ENCODE data around the gene WNT1. TPM values are rescaled to one million over a fixed set of nuclear protein-coding genes. Genes with fewer than 3 reads are reported as not detected.

The WNT1 gene
- total RNA-seq, 4 donors from 2014 or later = not detected

DNA sequence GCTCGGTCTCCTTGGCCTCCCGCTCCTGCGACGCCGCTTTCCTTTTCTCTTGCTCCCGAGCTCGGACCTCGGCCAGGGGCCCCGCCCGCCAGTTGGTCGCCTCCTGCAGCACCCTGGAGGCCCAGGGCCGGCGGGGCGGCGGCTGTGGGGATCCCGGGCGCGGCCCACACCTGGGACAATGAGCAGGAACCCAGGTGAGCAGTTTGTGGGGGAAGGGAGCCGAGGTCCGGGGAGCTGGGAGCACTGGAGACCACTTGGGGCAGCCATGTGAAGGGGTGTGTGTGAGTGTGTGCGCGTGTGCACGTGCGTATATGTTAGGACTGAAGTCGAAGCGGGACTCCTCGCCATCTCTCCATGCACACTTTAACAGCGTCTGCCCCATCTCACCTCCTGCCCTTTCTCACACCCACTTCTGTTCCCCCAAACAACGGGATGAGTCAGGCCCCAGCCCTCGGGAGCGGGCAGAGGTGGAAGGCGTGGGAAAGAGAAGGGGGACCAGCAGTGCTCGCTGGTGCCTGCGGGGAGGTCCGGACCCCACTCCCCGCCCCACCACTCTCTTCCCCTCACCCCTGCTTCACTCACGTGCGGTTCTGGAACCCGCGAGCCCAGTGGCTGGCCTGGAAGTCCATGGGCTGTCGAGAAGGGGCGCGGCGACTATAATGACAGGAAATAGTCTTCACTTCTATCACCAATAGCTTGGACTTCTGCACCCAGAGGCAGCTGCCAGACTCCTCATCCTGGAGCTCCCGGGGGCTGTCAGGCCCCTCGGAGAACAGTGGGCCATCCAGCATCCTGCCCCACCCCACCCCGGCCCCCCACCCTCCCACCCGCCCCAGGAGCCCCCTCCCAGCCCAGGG lies 20.6 kb downstream of the WNT1 start:
- 1 to 3% methylated on average over 10 to 48 of the region's 48 CpGs for WGBS, 2 donors (ENCODE audit: low coverage in 1 of 2)
- Histone ChIP-seq H3K9me3 (no peaks in the 10 kb centered on the region), H3K27me3 (peaks cover 78% of the 10 kb centered on the region), H3K4me3 (peak overlapping the region; percentile 28 to 55 (median 40)), H3K36me3 (peaks cover 0 to 24% (median 6%) of the 10 kb centered on the region in 4 donors), H3K4me1 (peaks cover 16 to 47% (median 42%) of the 10 kb centered on the region in 4 donors), H3K27ac (peak overlapping the region in 1 of 4 donors; percentile 8)
- DNase-seq = peak; percentile 60
- intact Hi-C loops (cut with DNase I; ENCODE audit: low total_unique reads) = no loop called here
- no peak for TF ChIP-seq CTCF (IDR thresholded peaks at IDR 0.05)
- TF ChIP-seq POLR2A (IDR thresholded peaks at IDR 0.05) = no peak
- TF ChIP-seq EP300 (IDR thresholded peaks at IDR 0.05; ENCODE audit: low read depth) = no peak
- no peak for TF ChIP-seq POLR2AphosphoS5 (IDR thresholded peaks at IDR 0.05)
- in situ Hi-C loops (cut with MboI; ENCODE audit: low pct_ligation_motif_present in 1 of 4, low pct_unique_long_range_greater_than_20kb in 1 of 4, low sequenced_read_pairs in 3 of 4) = no loop called here

DNA sequence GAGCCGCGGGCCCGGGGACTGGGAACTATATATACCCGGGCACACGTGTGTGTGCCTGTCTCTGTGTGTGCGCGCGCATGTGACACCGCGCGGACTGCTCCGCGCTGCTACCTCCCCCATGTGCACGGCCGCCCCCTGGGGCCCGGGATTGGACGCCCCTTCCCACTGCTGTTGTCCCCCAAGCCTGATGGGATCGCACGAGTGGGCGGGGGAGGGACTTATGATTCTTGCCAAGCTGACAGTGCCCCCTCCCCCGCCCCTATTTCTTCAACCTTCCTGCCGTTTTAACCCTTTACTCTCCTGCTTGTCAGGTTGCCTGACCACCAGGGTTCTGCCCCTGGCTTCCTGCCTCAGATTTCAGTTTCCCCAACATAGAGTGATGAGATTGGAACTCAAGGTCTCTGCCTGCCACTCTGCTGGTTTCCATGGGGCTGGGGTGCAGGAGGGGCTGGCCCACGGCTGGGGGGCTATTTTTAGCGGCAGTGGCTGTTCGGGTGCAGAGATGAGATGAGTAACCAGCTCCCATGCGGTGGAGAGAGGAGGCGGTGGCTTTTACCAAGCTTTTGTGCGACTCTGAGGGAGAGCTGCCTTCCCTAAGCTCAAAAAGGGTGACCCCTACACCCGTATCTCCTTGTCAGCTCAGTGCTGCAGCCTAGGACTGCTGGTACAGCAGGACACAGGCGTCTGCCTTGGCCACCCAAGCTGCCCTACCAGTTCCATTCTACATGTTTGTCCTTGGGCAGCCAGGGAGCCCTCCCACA lies 21.4 kb downstream of the WNT1 start, which contains the start of gene DDN:
TSS of gene DDN (minus strand) at position 5 of the 761 bp plus-strand sequence. CDS start 88 bp downstream, outside the sequence.
- peaks cover 16 to 47% (median 42%) of the 10 kb centered on the region in 4 donors for H3K4me1 ChIP-seq
- peaks cover 73% of the 10 kb centered on the region for H3K27me3 ChIP-seq
- intact Hi-C loops (cut with DNase I; ENCODE audit: low total_unique reads) = no loop called here
- TF ChIP-seq POLR2A (IDR thresholded peaks at IDR 0.05) = no peak
- no peak for TF ChIP-seq POLR2AphosphoS5 (IDR thresholded peaks at IDR 0.05)
- no peak for TF ChIP-seq CTCF (IDR thresholded peaks at IDR 0.05)
- TF ChIP-seq EP300 (IDR thresholded peaks at IDR 0.05; ENCODE audit: low read depth) = no peak
- H3K27ac ChIP-seq = peak within 1 kb of the TSS in 1 of 4 donors; percentile 8
- H3K36me3 ChIP-seq = peaks cover 0 to 32% (median 10%) of the 10 kb centered on the region in 4 donors
- WGBS, 2 donors (ENCODE audit: low coverage in 1 of 2) = 8% methylated on average over 24 of the region's 30 CpGs; no CpG with 5 or more reads in 1 of the 2 donors
- in situ Hi-C loops (cut with MboI; ENCODE audit: low pct_ligation_motif_present in 1 of 4, low pct_unique_long_range_greater_than_20kb in 1 of 4, low sequenced_read_pairs in 3 of 4) = no loop called here
- peak within 1 kb of the TSS; percentile 28 to 55 (median 40) for H3K4me3 ChIP-seq
- H3K9me3 ChIP-seq = no peaks in the 10 kb centered on the region
- no peak for DNase-seq

DNA sequence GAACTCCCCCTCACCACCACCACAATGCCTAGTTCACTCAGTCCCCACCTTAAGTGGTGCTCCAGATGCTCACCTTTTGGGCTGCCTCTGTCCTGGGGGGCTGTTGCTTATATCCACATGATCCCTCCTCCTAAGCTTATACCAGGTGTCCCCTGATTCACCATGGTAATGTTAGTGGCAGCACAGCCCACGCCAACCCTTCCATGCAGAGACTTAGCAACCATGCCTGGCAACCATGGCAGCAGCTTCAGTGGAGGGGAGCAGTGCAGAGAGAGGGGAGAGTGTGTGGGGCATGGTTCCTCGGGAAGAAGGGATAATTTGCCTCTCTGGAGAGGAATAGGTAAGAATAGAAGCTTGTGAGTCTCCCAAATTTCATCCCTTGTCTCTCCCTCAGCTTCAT lies 22.2 kb downstream of the WNT1 start:
- in situ Hi-C loops (cut with MboI; ENCODE audit: low pct_ligation_motif_present in 1 of 4, low pct_unique_long_range_greater_than_20kb in 1 of 4, low sequenced_read_pairs in 3 of 4) = no loop called here
- intact Hi-C loops (cut with DNase I; ENCODE audit: low total_unique reads) = no loop called here
- Histone ChIP-seq H3K4me3 (no peak overlapping the region), H3K27me3 (peaks cover 66% of the 10 kb centered on the region), H3K27ac (no peak overlapping the region), H3K9me3 (no peaks in the 10 kb centered on the region), H3K36me3 (peaks cover 0 to 38% (median 13%) of the 10 kb centered on the region in 4 donors), H3K4me1 (peaks cover 16 to 40% (median 36%) of the 10 kb centered on the region in 4 donors)
- DNase-seq = no peak
- 80% methylated on average over 2 of the region's 2 CpGs; no CpG with 5 or more reads in 1 of the 2 donors for WGBS, 2 donors (ENCODE audit: low coverage in 1 of 2)
- TF ChIP-seq EP300 (IDR thresholded peaks at IDR 0.05; ENCODE audit: low read depth) = no peak
- TF ChIP-seq CTCF (IDR thresholded peaks at IDR 0.05) = no peak
- no peak for TF ChIP-seq POLR2AphosphoS5 (IDR thresholded peaks at IDR 0.05)
- TF ChIP-seq POLR2A (IDR thresholded peaks at IDR 0.05) = no peak

DNA sequence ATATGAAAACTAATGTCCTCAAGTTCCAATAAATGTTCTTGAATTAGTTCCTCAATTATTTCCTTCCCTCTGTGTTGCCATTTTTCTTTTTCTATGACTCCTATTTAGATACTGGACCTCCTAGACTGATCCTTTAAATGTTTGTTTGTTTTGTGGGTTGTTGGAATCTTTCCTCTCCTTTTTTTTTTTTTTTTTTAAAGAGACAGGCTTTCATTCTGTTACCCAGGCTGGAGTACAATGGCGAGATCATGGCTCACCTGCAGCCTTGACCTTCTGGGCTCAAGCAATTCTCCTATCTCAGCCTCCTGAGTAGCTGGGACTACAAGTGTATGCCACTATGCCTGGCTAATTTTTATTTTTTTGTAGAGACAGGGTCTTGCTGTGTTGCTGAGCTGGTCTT lies 30.8 kb downstream of the WNT1 start:
- no peak for DNase-seq
- H3K4me1 ChIP-seq = no peaks in the 10 kb centered on the region
- intact Hi-C loops (cut with DNase I; ENCODE audit: low total_unique reads) = no loop called here
- no peak overlapping the region for H3K27ac ChIP-seq
- no peaks in the 10 kb centered on the region for H3K9me3 ChIP-seq
- in situ Hi-C loops (cut with MboI; ENCODE audit: low pct_ligation_motif_present in 1 of 4, low pct_unique_long_range_greater_than_20kb in 1 of 4, low sequenced_read_pairs in 3 of 4) = no loop called here
- 83 to 96% methylated on average over 1 of the region's 1 CpG for WGBS, 2 donors (ENCODE audit: low coverage in 1 of 2)
- TF ChIP-seq POLR2A (IDR thresholded peaks at IDR 0.05) = no peak
- peaks cover 3% of the 10 kb centered on the region for H3K27me3 ChIP-seq
- H3K4me3 ChIP-seq = no peak overlapping the region
- H3K36me3 ChIP-seq = peaks cover 0 to 51% (median 22%) of the 10 kb centered on the region in 4 donors

Measured in transverse colon (tissue), 4 donors.